Activated CD8-positive, alpha-beta memory T cell treated with anti-CD3 and anti-CD28 coated beads for 1 hour (primary cell): ENCODE results near the gene PIMREG.
A peak's percentile ranks its signal among the peaks of the same experiment; 100 is the strongest.

ENCODE experiments used
- DNase-seq, 2 donors: peaks; one replicate each; pipeline ENCODE4 v3.0.0-alpha.2; 2020; ENCODE audit warnings: low read depth in 1 of 2; ENCODE audit errors: extremely low read depth in 1 of 2

The PIMREG gene

GRCh38 chr17:6437466-6437865 lies 6.8 kb upstream of the PIMREG start:
- no peak for DNase-seq

- no peak for DNase-seq
Measured at GRCh38 chr17:6437956-6438355, 6.3 kb upstream of the PIMREG start.

GRCh38 chr17:6439951-6440350 lies 4.3 kb upstream of the PIMREG start:
- no peak for DNase-seq

- DNase-seq, result no peak
Measured at GRCh38 chr17:6442775-6443174, 1.5 kb upstream of the PIMREG start.

- DNase-seq, result no peak
Measured at GRCh38 chr17:6444571-6445335, 498 bp downstream of the PIMREG start.

- no peak for DNase-seq
Measured at GRCh38 chr17:6446516-6447100, 2.4 kb downstream of the PIMREG start.

GRCh38 chr17:6448473-6448872 lies 4.2 kb downstream of the PIMREG start:
- DNase-seq, result no peak

- DNase-seq, result no peak
Measured at GRCh38 chr17:6449307-6449706, 5.1 kb downstream of the PIMREG start.

- no peak for DNase-seq
Measured at GRCh38 chr17:6450926-6451832, 6.9 kb downstream of the PIMREG start.

- no peak for DNase-seq
Measured at GRCh38 chr17:6452471-6453266, 8.4 kb downstream of the PIMREG start.

- DNase-seq, result no peak
Measured at GRCh38 chr17:6453279-6454024, 9.2 kb downstream of the PIMREG start.

GRCh38 chr17:6454495-6455320 lies 10.5 kb downstream of the PIMREG start:
- no peak for DNase-seq

- DNase-seq, result peak in 1 of 2 donors; percentile 19
Measured at GRCh38 chr17:6455321-6455705, 11.1 kb downstream of the PIMREG start.

GRCh38 chr17:6456321-6456720 lies 12.1 kb downstream of the PIMREG start:
- DNase-seq, result no peak

- no peak for DNase-seq
Measured at GRCh38 chr17:6456914-6457687, 12.8 kb downstream of the PIMREG start.

- no peak for DNase-seq
Measured at GRCh38 chr17:6457688-6458459, 13.6 kb downstream of the PIMREG start.

GRCh38 chr17:6458460-6458950 lies 14.2 kb downstream of the PIMREG start:
- DNase-seq, result no peak
